ENCODE measurements around the gene EMP2. TPM values are rescaled to one million over a fixed set of nuclear protein-coding genes. Genes with fewer than 3 reads are reported as not detected.

The EMP2 gene
- total RNA-seq, 2 experiments from 2014 or later: not detected

Small RNA genes lying within 50 kb of the gene (small RNA-seq; reads per million reads assigned to genes)
- not detected for gene RNU6-633P

Other genes with a start within 250 kb of the EMP2 start
- 27.4 and 28.4 TPM in 2 replicates for gene ATF7IP2, start 194.5 kb downstream of the EMP2 start, total RNA-seq (2014; rRNA removed; shearing (Covaris generic))
- gene ATF7IP2, start 194.5 kb downstream of the EMP2 start, total RNA-seq (2022): 34.5 and 46.8 TPM in 2 replicates
- gene TEKT5, start 114.3 kb upstream of the EMP2 start, total RNA-seq (2014; rRNA removed; shearing (Covaris generic)): 0.32 TPM in 1 of 2 replicates, not detected in the other
- gene TEKT5, start 114.3 kb upstream of the EMP2 start, total RNA-seq (2022): 0.74 and 1.00 TPM in 2 replicates
- 15.1 and 27.4 TPM in 2 replicates for gene NUBP1, start 163.2 kb upstream of the EMP2 start, total RNA-seq (2014; rRNA removed; shearing (Covaris generic))
- 20.7 and 24.4 TPM in 2 replicates for gene NUBP1, start 163.2 kb upstream of the EMP2 start, total RNA-seq (2022)
- gene TVP23A, start 238.2 kb upstream of the EMP2 start, total RNA-seq (2014; rRNA removed; shearing (Covaris generic)): 0.23 and 0.57 TPM in 2 replicates
- not detected in 2 replicates for gene TVP23A, start 238.2 kb upstream of the EMP2 start, total RNA-seq (2022)

All from OCI-LY7 (cell line).